Gastrocnemius medialis (tissue), 4 donors: ENCODE measurements around the gene LRRC45. TPM values are rescaled to one million over a fixed set of nuclear protein-coding genes. Genes with fewer than 3 reads are reported as not detected.

Source experiments
- ATAC-seq, 2 donors: fragments of 150-250 bp; one replicate each; pipeline ENCODE4 v1.9.1; 2016
- DNase-seq, 2 donors: peaks; one replicate each; pipeline ENCODE4 v3.0.0-alpha.2; 2019
- H3K27ac ChIP-seq, 4 donors: fragments of 200-600 bp; sonication (generic); 1 replicate in 1 of 4; 2 replicates in 3 of 4; pipeline ENCODE4 v1.5.1; 2016 to 2018; ENCODE audit warnings: mild to moderate bottlenecking in 2 of 4, moderate library complexity in 1 of 4
- H3K27me3 ChIP-seq, 3 donors: fragments of 200-600 bp; sonication (generic) in 2 of 3; 1 replicate in 1 of 3; 2 replicates in 2 of 3; pipeline versions ENCODE4 v1.5.1 to v1.6.0; 2016 to 2019; ENCODE audit warnings: mild to moderate bottlenecking in 1 of 3, moderate library complexity in 1 of 3
- H3K36me3 ChIP-seq, 2 donors: fragments of 200-600 bp; sonication (generic) in 1 of 2; one replicate each; pipeline ENCODE4 v1.5.1; 2017 to 2018
- H3K4me1 ChIP-seq, 2 donors: fragments of 200-600 bp; sonication (generic) in 1 of 2; one replicate each; pipeline ENCODE4 v1.5.1; 2016 to 2017; ENCODE audit warnings: mild to moderate bottlenecking in 2 of 2
- H3K4me3 ChIP-seq, 4 donors: fragments of 200-600 bp; sonication (generic) in 3 of 4; 1 replicate in 1 of 4; 2 replicates in 3 of 4; pipeline ENCODE4 v1.5.1; 2016 to 2019; ENCODE audit warnings: mild to moderate bottlenecking in 2 of 4
- H3K9me3 ChIP-seq, 3 donors: fragments of 200-600 bp; sonication (generic) in 2 of 3; 1 replicate in 1 of 3; 2 replicates in 2 of 3; pipeline ENCODE4 v1.5.1; 2016 to 2019
- POLR2A ChIP-seq, 2 donors: fragments of 450-650 bp; IDR thresholded peaks; one replicate each; pipeline ENCODE4 v1.6.1; 2017; ENCODE audit warnings: antibody characterized with exemption in 2 of 2, mild to moderate bottlenecking in 2 of 2, moderate library complexity in 2 of 2
- in situ Hi-C, 4 donors: fragments of 200-750 bp; cut with MboI; loops; one replicate each; pipeline versions ENCODE4 v1.15.0 to v1.8.0; 2017; ENCODE audit warnings: low sequenced_read_pairs in 4 of 4
- intact Hi-C: fragments of 100-400 bp; cut with DNase I; formaldehyde crosslinking; loops from one replicate; pipeline ENCODE4 v1.15.1; 2023; ENCODE audit warnings: low total_unique reads
- total RNA-seq, 4 donors: library from RNA; depleted of rRNA; stranded (reverse); fragments of >200 nt; gene quantifications; one replicate each; pipeline versions ENCODE4 v1.1.0 to v1.2.3, GENCODE V29; 2016
- TF ChIP-seq, protein P1 (sequence below), 5 experiments: fragments of 450-650 bp in 3 of 5; fragments of 200-600 bp in 2 of 5; sonication (generic) in 2 of 5; IDR thresholded peaks in 4 of 5; conservative IDR thresholded peaks in 1 of 5; 1 replicate in 4 of 5; 2 replicates in 1 of 5; pipeline ENCODE4 v1.5.1; 2016 to 2019; ENCODE audit warnings: antibody characterized with exemption in 5 of 5, mild to moderate bottlenecking in 3 of 5, moderate library complexity in 3 of 5

Gene LRRC45
- total RNA-seq, 4 donors from 2014 or later = 1.1 to 5.0 (median 3.8) TPM

DNA sequence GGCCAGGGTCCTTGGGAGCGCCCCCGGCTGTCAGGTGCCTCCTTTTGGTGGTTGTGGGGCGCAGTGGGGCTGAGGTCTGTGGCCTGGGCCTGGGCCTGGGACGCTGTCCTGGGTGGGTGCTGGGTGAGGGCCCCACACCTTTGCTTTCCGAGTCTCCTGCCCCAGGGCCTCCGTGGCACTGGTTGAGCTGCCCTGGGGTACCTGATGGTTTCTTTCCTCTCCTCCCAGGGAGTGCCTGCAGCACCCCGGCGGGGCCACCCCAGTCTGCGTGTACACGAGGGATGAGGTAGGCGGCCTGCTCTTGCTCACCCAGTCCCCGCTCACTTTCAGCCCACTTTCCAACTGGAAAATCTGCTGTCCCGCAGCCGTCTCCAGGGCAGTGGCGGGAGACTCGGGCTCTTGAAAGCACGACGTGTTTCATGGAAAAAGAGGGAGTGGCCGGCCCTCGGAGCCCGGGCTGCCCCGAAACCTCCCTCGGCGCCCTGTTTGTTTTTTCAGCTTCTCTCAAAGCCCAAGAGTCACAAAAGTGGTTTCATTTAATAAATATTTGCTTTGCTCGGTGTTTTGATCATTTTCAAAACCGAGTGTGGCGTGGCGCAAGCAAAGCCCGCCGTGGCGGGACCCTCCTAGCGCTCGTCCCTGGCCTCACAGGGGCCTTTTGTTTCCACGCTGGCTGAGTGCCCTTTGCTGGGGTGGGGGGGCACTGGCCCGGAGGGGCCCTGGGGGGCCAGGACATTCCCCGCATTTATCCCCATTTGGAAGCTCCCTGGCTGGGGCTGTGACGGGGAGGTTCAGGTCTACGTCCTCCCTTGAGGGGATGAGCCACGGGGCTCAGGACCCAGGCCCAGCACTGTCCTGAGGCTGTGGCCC lies 28.3 kb upstream of the LRRC45 start:
- in situ Hi-C loops (no loop called here), intact Hi-C loops (no loop called here)
- ATAC-seq (no peak), DNase-seq (no peak)
- Histone ChIP-seq H3K4me3 (no peak overlapping the region), H3K4me1 (peaks cover 17 to 43% of the 10 kb centered on the region in 2 donors), H3K9me3 (no peaks in the 10 kb centered on the region), H3K27ac (no peak overlapping the region), H3K36me3 (peaks cover 0 to 4% of the 10 kb centered on the region in 2 donors), H3K27me3 (no peaks in the 10 kb centered on the region)
- TF ChIP-seq POLR2A (IDR thresholded peaks at IDR 0.05) = no peak
- TF ChIP-seq, protein P1, sequence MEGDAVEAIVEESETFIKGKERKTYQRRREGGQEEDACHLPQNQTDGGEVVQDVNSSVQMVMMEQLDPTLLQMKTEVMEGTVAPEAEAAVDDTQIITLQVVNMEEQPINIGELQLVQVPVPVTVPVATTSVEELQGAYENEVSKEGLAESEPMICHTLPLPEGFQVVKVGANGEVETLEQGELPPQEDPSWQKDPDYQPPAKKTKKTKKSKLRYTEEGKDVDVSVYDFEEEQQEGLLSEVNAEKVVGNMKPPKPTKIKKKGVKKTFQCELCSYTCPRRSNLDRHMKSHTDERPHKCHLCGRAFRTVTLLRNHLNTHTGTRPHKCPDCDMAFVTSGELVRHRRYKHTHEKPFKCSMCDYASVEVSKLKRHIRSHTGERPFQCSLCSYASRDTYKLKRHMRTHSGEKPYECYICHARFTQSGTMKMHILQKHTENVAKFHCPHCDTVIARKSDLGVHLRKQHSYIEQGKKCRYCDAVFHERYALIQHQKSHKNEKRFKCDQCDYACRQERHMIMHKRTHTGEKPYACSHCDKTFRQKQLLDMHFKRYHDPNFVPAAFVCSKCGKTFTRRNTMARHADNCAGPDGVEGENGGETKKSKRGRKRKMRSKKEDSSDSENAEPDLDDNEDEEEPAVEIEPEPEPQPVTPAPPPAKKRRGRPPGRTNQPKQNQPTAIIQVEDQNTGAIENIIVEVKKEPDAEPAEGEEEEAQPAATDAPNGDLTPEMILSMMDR (IDR thresholded peaks at IDR 0.05 in 4 of 5, conservative IDR thresholded peaks at IDR 0.05 in 1 of 5) = no peak

DNA sequence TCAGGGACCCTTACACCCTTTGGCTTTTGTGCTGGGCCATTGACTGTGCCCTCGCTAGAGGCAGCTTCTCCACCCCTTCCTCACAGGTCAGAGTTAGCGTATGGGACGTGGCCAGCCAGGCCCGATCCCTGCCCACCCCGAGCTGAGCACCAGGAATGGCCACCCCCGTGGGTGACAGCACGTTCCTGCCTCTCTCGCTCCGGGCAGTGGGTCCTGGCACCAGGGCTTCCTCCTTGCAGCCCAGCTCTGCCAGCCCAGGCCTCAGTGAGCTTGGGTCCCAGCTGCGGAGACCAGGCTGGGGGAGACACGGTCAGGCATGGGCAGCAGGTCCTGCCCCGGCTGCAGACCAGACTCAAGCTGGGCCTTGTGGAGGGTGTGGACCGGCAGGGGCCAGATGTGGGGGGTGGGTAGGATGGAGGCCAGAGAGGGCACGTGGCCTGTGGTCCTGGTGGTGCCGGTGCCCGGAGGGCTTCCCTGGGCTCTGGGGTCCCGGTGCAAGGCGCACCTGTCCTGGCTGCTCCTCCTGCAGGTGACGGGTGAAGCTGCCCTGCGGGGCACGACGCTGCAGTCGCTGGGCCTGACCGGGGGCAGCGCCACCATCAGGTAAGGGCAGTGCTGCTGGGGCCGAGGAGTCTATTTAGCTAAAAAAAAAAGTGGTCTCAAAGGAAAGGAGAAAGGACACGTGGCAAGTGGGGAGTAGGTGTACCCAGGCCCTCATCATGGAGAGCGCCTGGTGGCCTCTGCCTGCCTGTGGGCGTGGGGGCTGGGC lies 27.5 kb upstream of the LRRC45 start:
- peaks cover 0 to 4% of the 10 kb centered on the region in 2 donors for H3K36me3 ChIP-seq
- in situ Hi-C loops (no loop called here), intact Hi-C loops (no loop called here)
- H3K9me3 ChIP-seq = no peaks in the 10 kb centered on the region
- H3K27me3 ChIP-seq = no peaks in the 10 kb centered on the region
- ATAC-seq = no peak
- no peak for DNase-seq
- H3K4me1 ChIP-seq = peaks cover 17 to 51% of the 10 kb centered on the region in 2 donors
- no peak for TF ChIP-seq POLR2A (IDR thresholded peaks at IDR 0.05)
- TF ChIP-seq, protein P1 (IDR thresholded peaks at IDR 0.05 in 4 of 5, conservative IDR thresholded peaks at IDR 0.05 in 1 of 5) = no peak
- no peak overlapping the region for H3K27ac ChIP-seq
- H3K4me3 ChIP-seq = no peak overlapping the region

DNA sequence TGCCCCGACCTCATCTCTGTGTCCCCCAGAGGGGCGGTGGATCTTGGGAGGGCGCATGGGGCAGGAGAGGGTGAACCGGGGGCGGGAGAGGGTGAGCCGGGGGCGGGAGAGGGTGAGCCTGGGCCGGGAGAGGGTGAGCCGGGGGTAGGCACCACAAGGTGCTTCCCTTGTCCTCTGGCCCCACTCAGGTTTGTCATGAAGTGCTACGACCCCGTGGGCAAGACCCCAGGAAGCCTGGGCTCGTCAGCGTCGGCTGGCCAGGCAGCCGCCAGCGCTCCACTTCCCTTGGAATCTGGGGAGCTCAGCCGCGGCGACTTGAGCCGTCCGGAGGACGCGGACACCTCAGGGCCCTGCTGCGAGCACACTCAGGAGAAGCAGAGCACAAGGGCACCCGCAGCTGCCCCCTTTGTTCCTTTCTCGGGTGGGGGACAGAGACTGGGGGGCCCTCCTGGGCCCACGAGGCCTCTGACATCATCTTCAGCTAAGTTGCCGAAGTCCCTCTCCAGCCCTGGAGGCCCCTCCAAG lies 26.8 kb upstream of the LRRC45 start:
- Histone ChIP-seq H3K4me1 (peaks cover 23 to 51% of the 10 kb centered on the region in 2 donors), H3K27ac (no peak overlapping the region), H3K27me3 (no peaks in the 10 kb centered on the region), H3K9me3 (no peaks in the 10 kb centered on the region), H3K4me3 (no peak overlapping the region), H3K36me3 (peaks cover 0 to 4% of the 10 kb centered on the region in 2 donors)
- TF ChIP-seq, protein P1 (IDR thresholded peaks at IDR 0.05 in 4 of 5, conservative IDR thresholded peaks at IDR 0.05 in 1 of 5) = no peak
- TF ChIP-seq POLR2A (IDR thresholded peaks at IDR 0.05) = no peak
- in situ Hi-C loops (no loop called here), intact Hi-C loops (no loop called here)
- DNase-seq (no peak), ATAC-seq (no peak)

DNA sequence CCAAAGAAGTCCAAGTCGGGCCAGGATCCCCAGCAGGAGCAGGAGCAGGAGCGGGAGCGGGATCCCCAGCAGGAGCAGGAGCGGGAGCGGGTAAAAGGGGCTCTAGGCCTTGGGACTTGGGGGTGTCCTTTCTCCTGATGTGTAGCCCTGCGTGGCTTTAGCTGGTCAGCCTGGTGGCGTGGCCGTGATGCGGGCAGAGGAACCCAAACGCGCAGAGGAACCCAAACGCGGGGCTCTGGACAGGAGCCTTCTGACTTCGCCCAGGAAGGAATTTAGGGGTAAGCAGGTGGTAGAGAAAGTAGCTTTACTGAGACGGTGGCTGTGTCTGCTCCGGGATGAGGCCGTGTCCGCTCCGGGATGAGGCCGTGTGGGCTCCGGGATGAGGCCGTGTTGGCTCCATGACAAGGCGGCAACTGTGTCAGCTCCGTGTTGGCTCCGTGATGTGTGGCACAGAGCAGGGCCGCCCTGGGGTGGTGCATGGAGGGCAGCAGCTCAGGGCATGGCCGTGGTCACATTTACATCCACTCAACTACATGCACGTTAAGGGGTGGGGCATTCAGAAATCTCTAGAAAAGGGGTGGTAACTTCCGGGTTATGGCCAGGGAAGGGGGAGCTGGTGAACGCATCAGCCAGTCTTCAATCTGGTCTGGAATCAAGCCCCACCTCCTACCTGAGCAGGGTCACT lies 26.2 kb upstream of the LRRC45 start:
- intact Hi-C loops = no loop called here
- H3K4me1 ChIP-seq = peaks cover 23 to 52% of the 10 kb centered on the region in 2 donors
- DNase-seq (no peak), ATAC-seq (no peak)
- TF ChIP-seq, protein P1 (IDR thresholded peaks at IDR 0.05 in 4 of 5, conservative IDR thresholded peaks at IDR 0.05 in 1 of 5) = no peak
- TF ChIP-seq POLR2A (IDR thresholded peaks at IDR 0.05) = no peak
- no peak overlapping the region for H3K27ac ChIP-seq
- H3K9me3 ChIP-seq = no peaks in the 10 kb centered on the region
- in situ Hi-C loops = no loop called here
- no peaks in the 10 kb centered on the region for H3K27me3 ChIP-seq
- H3K36me3 ChIP-seq = peaks cover 0 to 4% of the 10 kb centered on the region in 2 donors
- no peak overlapping the region for H3K4me3 ChIP-seq
